Occipital lobe (tissue), 2 donors: Measurements from ENCODE around the gene DALRD3. TPM values are rescaled to one million over a fixed set of nuclear protein-coding genes. Genes with fewer than 3 reads are reported as not detected.

ENCODE experiments used
- DNase-seq: peaks from one replicate; lab custom pipeline; 2025; lab: John Stamatoyannopoulos, UW
- total RNA-seq: library from RNA; depleted of rRNA; stranded (reverse); fragments of >200 nt; gene quantifications from one replicate; pipeline ENCODE4 v1.2.3, GENCODE V29; 2014

The DALRD3 gene
- total RNA-seq, 1 donor from 2014 or later = 47.4 TPM

GRCh38 chr3:49006408-49007067, 11.8 kb downstream of the DALRD3 start:
- DNase-seq = no peak

- DNase-seq = no peak
Measured at GRCh38 chr3:49005998-49006397, 12.4 kb downstream of the DALRD3 start.

- no peak for DNase-seq
Measured at GRCh38 chr3:49005303-49005680, 13.1 kb downstream of the DALRD3 start.

GRCh38 chr3:49004352-49005302, 13.8 kb downstream of the DALRD3 start:
- DNase-seq = no peak

- no peak for DNase-seq
Measured at GRCh38 chr3:49001155-49001554, 17.2 kb downstream of the DALRD3 start.

- DNase-seq = no peak
Measured at GRCh38 chr3:48999085-48999858, 19.1 kb downstream of the DALRD3 start.

- peak; percentile 29 for DNase-seq
Measured at GRCh38 chr3:48997714-48998637, 20.4 kb downstream of the DALRD3 start.

GRCh38 chr3:48997102-48997635, 21.2 kb downstream of the DALRD3 start:
- no peak for DNase-seq

- no peak for DNase-seq
Measured at GRCh38 chr3:48996640-48997039, 21.7 kb downstream of the DALRD3 start.

- DNase-seq = no peak
Measured at GRCh38 chr3:48993834-48994233, 24.5 kb downstream of the DALRD3 start.

GRCh38 chr3:48991851-48992545, 26.4 kb downstream of the DALRD3 start:
- DNase-seq = no peak

- no peak for DNase-seq
Measured at GRCh38 chr3:48990636-48991469, 27.5 kb downstream of the DALRD3 start.

GRCh38 chr3:48989796-48990635, 28.4 kb downstream of the DALRD3 start, which contains the start of gene P4HTM:
P4HTM (plus strand) TSS chr3:48990241; CDS start chr3:48990257, 16 bp downstream.
- peak; percentile 91 for DNase-seq

GRCh38 chr3:48989126-48989795, 29.1 kb downstream of the DALRD3 start:
- no peak for DNase-seq

GRCh38 chr3:48985831-48986376, 32.5 kb downstream of the DALRD3 start:
- no peak for DNase-seq

- DNase-seq = no peak
Measured at GRCh38 chr3:48984663-48985062, 33.7 kb downstream of the DALRD3 start.

GRCh38 chr3:48983096-48983495, 35.3 kb downstream of the DALRD3 start:
- no peak for DNase-seq
